ENCODE results near the gene PRRT4.

PRRT4 gene

DNA sequence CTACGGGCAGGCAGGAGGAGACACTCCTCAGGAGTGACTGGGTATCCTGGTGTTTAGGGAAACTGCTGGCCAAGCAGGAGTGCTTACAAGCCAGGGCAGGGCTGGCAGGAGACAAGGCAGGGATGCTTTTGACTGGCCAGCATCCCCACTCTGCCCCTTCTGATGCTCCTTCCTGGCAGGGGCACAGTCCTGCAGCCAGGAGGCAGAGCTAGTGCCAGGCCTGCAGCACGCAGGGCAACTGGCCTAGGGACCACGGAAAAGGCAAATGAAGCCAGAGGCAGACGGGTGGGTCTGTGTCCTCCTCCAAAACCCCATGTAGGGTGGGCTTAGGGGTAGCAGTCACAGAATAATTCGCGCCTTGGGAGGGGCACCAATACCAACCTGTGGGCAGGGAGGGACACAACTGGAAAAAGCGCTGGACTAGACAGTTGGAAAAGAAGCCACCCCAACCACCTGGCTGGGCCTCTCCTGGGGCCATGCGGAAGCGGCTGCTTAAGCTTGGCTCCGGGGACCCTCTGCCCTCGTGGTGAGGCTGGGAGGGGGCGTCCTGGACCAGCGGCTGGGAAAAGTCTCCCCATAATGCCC lies 43.5 kb upstream of the PRRT4 start:
- Histone ChIP-seq H3K4me1 (ENCODE audit: control insufficient read depth in 1 of 2, insufficient read depth in 1 of 2, low read depth in 1 of 2, low read length in 1 of 2) (peaks cover 38 to 55% of the 10 kb centered on the region in 2 experiments), H3K4me3 (ENCODE audit: low read depth in 1 of 2, low read length in 1 of 2) (peak overlapping the region; percentile 67 to 99), H3K27me3 (no peaks in the 10 kb centered on the region), H3K27ac (peak overlapping the region; percentile 58), H3K36me3 (peaks cover 56% of the 10 kb centered on the region), H3K9me3 (no peaks in the 10 kb centered on the region)
- TF ChIP-seq CTCF (IDR thresholded peaks at IDR 0.05): no peak

DNA sequence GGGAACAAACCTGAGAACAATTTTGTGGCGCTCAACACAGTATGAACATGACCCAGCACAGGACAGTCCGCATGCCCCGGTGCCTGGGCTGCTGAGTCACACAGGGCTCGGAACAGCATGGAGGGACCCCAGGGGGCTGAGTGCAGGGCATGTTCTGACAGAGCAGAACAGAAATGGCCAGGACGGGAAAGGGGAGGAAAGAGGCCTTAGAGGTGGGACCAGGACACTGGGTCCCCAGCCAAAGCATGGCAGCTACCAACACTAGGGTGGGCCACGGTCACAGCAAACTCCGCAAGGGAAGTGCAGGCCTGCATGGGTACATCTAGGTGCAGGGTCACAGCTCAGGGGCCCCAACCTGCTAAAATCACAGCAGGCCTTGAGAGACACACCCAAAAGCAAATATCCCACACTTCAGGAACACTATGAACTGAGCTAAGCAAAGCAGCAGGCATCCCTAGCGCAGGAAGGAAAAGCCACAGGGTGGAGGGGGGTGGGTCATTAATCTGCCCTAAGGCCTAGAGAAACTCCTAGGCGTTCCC lies 42.7 kb upstream of the PRRT4 start:
- H3K27ac ChIP-seq: no peak overlapping the region
- no peaks in the 10 kb centered on the region for H3K9me3 ChIP-seq
- no peaks in the 10 kb centered on the region for H3K27me3 ChIP-seq
- peaks cover 38 to 53% of the 10 kb centered on the region in 2 experiments for H3K4me1 ChIP-seq (ENCODE audit: control insufficient read depth in 1 of 2, insufficient read depth in 1 of 2, low read depth in 1 of 2, low read length in 1 of 2)
- peaks cover 64% of the 10 kb centered on the region for H3K36me3 ChIP-seq
- peak overlapping the region in 1 of 2 experiments; percentile 99 for H3K4me3 ChIP-seq (ENCODE audit: low read depth in 1 of 2, low read length in 1 of 2)
- no peak for TF ChIP-seq CTCF (IDR thresholded peaks at IDR 0.05)

DNA sequence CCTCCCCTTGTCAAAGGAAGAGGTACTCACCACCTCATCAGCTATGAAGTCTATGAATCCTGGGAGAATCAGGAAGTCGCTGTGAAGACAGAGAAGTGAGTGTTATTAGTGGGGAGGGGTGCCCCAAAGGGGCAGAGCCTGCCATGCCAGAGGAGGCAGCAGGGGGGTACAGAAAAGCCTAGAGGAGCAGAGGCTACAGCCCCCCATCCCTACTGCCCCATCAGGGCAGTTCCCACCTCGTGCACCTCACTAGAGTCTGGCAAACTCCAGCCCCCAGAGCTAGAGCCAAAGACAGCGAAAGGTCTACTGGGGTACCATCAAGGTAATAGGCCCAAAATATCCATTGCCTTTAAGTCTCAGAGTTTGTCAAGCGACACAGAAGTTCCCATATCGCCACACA lies 42.2 kb upstream of the PRRT4 start:
- H3K27ac ChIP-seq: no peak overlapping the region
- no peaks in the 10 kb centered on the region for H3K9me3 ChIP-seq
- no peak for TF ChIP-seq CTCF (IDR thresholded peaks at IDR 0.05)
- H3K36me3 ChIP-seq: peaks cover 69% of the 10 kb centered on the region
- H3K4me3 ChIP-seq (ENCODE audit: low read depth in 1 of 2, low read length in 1 of 2): no peak overlapping the region
- no peaks in the 10 kb centered on the region for H3K27me3 ChIP-seq
- H3K4me1 ChIP-seq (ENCODE audit: control insufficient read depth in 1 of 2, insufficient read depth in 1 of 2, low read depth in 1 of 2, low read length in 1 of 2): peaks cover 38 to 47% of the 10 kb centered on the region in 2 experiments

DNA sequence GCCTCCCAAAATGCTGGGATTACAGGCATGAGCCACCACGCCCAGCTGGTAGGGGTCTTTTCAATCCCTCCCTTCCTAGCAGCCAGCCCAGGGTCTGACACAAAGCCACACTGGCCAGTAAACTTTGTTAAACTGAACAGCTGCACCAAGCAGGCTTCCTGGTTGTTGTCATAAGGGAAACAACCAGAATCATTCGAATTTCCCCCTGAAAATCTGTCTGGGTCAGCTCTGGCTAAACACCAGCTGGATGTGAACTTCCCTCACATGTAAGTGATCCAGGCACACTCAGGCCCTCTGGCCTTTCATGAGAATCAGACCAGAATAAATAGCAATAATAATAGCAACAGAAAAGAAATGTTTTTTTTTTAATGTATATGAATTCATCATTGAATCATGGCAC lies 40.9 kb upstream of the PRRT4 start:
- Histone ChIP-seq H3K27me3 (no peaks in the 10 kb centered on the region), H3K4me3 (ENCODE audit: low read depth in 1 of 2, low read length in 1 of 2) (no peak overlapping the region), H3K36me3 (peaks cover 82% of the 10 kb centered on the region), H3K4me1 (ENCODE audit: control insufficient read depth in 1 of 2, insufficient read depth in 1 of 2, low read depth in 1 of 2, low read length in 1 of 2) (peaks cover 27 to 35% of the 10 kb centered on the region in 2 experiments), H3K9me3 (no peaks in the 10 kb centered on the region), H3K27ac (no peak overlapping the region)
- TF ChIP-seq CTCF (IDR thresholded peaks at IDR 0.05): no peak

GRCh38 chr7:128400566-128400965 lies 39.1 kb upstream of the PRRT4 start:
- no peak overlapping the region for H3K27ac ChIP-seq
- peaks cover 100% of the 10 kb centered on the region for H3K36me3 ChIP-seq
- no peaks in the 10 kb centered on the region for H3K9me3 ChIP-seq
- peaks cover 12 to 22% of the 10 kb centered on the region in 2 experiments for H3K4me1 ChIP-seq (ENCODE audit: control insufficient read depth in 1 of 2, insufficient read depth in 1 of 2, low read depth in 1 of 2, low read length in 1 of 2)
- no peak for TF ChIP-seq CTCF (IDR thresholded peaks at IDR 0.05)
- no peaks in the 10 kb centered on the region for H3K27me3 ChIP-seq
- no peak overlapping the region for H3K4me3 ChIP-seq (ENCODE audit: low read depth in 1 of 2, low read length in 1 of 2)

All from neutrophil (primary cell).